NB4 (cell line): ENCODE results near the gene TRPM6.

ENCODE experiments used
- CTCF ChIP-seq: IDR thresholded peaks from one replicate; pipeline ENCODE4 v1.5.1; 2012; ENCODE audit warnings: low read depth, low read length
- MYC ChIP-seq: IDR thresholded peaks from 2 replicates; pipeline ENCODE4 v1.6.1; 2011; ENCODE audit warnings: low read depth, low read length
- POLR2A ChIP-seq: IDR thresholded peaks from 2 replicates; pipeline ENCODE4 v1.6.1; 2011; ENCODE audit warnings: mild to moderate bottlenecking; ENCODE audit not compliant: insufficient read length; ENCODE audit errors: extremely low read depth

GRCh38 chr9:74800226-74800625, 87.5 kb downstream of the TRPM6 start:
- no peak for TF ChIP-seq CTCF
- no peak for TF ChIP-seq POLR2A
- TF ChIP-seq MYC = no peak
